Neural cell (in vitro differentiated cells): ENCODE data around the gene KCTD13.

Experiments
- CTCF ChIP-seq: fragments of 450-650 bp; IDR thresholded peaks from 2 replicates; pipeline ENCODE4 v1.5.1; 2014; ENCODE audit warnings: antibody characterized with exemption, mild to moderate bottlenecking, moderate library complexity; ENCODE audit not compliant: poor library complexity, severe bottlenecking
- POLR2AphosphoS5 ChIP-seq: IDR thresholded peaks from 2 replicates; pipeline ENCODE4 v1.6.1; 2012
- REST ChIP-seq: IDR thresholded peaks from 2 replicates; pipeline ENCODE4 v1.6.1; 2012; ENCODE audit warnings: borderline replicate concordance

- TF ChIP-seq CTCF (peak; percentile 60), REST (peak; percentile 88), POLR2AphosphoS5 (peak; percentile 82)
Observed at GRCh38 chr16:29899516-29900101, 26.4 kb downstream of the KCTD13 start, which contains the start of gene SEZ6L2.
